ENCODE measurements around the gene NEU1.
A peak's percentile ranks its signal among the peaks of the same experiment; 100 is the strongest.
"Not testable (repeated sequence)": the region's sequence is repeated elsewhere in the genome, so short reads cannot be mapped to it uniquely, and the experiment has no call there.

Gene NEU1

GRCh38 chr6:31815025-31815838, 47.4 kb downstream of the NEU1 start, which contains the start of the genes HSPA1A and HSPA1L:
Gene HSPA1A, plus strand, starts transcription at chr6:31815543. Its CDS starts 214 bp downstream, at chr6:31815757.
Gene HSPA1L, minus strand, starts transcription at chr6:31815283. Its CDS starts 3,311 bp downstream, at chr6:31811972.
- peak; percentile 93 for DNase-seq

- peak; percentile 90 for DNase-seq
These were observed 48.0 kb downstream of the NEU1 start for GRCh38 chr6:31814677-31815024.

DNA sequence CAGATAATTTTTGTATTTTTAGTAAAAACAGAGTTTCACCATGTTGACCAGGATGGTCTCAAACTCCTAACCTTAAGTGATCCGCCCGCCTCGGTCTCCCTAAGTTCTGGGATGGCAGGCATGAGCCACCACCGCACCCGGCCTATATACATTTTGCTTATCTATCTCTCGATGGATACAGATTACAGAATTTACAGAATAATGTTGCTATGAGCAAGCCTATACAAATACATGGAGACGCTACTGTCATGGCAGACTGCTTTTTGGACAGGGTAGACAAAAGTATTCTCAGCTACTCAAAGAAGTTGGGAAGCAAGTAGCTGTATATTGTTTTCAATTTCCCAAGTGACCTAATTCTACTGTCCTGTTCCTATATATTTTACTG, 49.2 kb downstream of the NEU1 start:
- DNase-seq: no peak

DNA sequence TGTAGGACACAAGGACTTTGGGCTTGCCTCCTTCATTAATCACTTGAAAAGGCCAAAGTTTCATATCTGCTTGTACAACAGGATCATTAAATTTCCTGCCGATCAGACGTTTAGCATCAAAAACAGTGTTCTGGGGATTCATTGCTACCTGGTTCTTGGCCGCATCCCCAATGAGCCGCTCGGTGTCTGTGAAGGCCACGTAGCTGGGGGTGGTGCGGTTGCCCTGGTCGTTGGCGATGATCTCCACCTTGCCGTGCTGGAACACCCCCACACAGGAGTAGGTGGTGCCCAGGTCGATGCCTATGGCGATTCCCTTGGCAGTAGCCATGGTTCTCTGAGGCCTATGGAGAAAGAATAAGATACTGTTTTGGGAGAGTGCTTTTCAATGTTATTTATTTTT, 51.0 kb downstream of the NEU1 start:
- DNase-seq: no peak

- not testable (repeated sequence) for DNase-seq
These were observed 54.0 kb downstream of the NEU1 start for GRCh38 chr6:31808599-31808998.
